Stimulated activated memory B cell treated with anti-CD40 and anti-IgM and Interleukin-4, amounts not matched to agents 10 μg/mL and 1 μg/mL and 100 μg/mL, for 72 hours (primary cell): Measurements from ENCODE around the gene CD160.
"Not testable (repeated sequence)": the region's sequence is repeated elsewhere in the genome, so short reads cannot be mapped to it uniquely, and the experiment has no call there.

Experiments used
- ATAC-seq: fragments of 150-1000 bp; cut with Tn5 transposase; 2 replicates; pipeline ENCODE4 v1.10.0; 2021
- H3K27ac Mint-ChIP-seq: one replicate; pipeline ENCODE4 v1.8.0; 2022; ENCODE audit warnings: mild to moderate bottlenecking, mixed read lengths
- H3K27me3 Mint-ChIP-seq: one replicate; pipeline ENCODE4 v1.8.0; 2022; ENCODE audit warnings: mixed read lengths
- H3K36me3 Mint-ChIP-seq: one replicate; pipeline ENCODE4 v1.8.0; 2022; ENCODE audit warnings: mixed read lengths
- H3K4me1 Mint-ChIP-seq: one replicate; pipeline ENCODE4 v1.8.0; 2022; ENCODE audit warnings: mixed read lengths
- H3K4me3 Mint-ChIP-seq: one replicate; pipeline ENCODE4 v1.8.0; 2022; ENCODE audit warnings: mild to moderate bottlenecking, moderate library complexity, mixed read lengths
- H3K9me3 Mint-ChIP-seq: one replicate; pipeline ENCODE4 v1.8.0; 2022; ENCODE audit warnings: mixed read lengths

Gene CD160

GRCh38 chr1:145729196-145729595 lies 9.9 kb downstream of the CD160 start:
- H3K36me3 Mint-ChIP-seq = peaks cover 6% of the 10 kb centered on the region
- H3K27ac Mint-ChIP-seq = no peak overlapping the region
- H3K9me3 Mint-ChIP-seq = no peaks in the 10 kb centered on the region
- H3K4me3 Mint-ChIP-seq = no peak overlapping the region
- no peak for ATAC-seq
- peaks cover 7% of the 10 kb centered on the region for H3K4me1 Mint-ChIP-seq
- H3K27me3 Mint-ChIP-seq = no peaks in the 10 kb centered on the region

DNA sequence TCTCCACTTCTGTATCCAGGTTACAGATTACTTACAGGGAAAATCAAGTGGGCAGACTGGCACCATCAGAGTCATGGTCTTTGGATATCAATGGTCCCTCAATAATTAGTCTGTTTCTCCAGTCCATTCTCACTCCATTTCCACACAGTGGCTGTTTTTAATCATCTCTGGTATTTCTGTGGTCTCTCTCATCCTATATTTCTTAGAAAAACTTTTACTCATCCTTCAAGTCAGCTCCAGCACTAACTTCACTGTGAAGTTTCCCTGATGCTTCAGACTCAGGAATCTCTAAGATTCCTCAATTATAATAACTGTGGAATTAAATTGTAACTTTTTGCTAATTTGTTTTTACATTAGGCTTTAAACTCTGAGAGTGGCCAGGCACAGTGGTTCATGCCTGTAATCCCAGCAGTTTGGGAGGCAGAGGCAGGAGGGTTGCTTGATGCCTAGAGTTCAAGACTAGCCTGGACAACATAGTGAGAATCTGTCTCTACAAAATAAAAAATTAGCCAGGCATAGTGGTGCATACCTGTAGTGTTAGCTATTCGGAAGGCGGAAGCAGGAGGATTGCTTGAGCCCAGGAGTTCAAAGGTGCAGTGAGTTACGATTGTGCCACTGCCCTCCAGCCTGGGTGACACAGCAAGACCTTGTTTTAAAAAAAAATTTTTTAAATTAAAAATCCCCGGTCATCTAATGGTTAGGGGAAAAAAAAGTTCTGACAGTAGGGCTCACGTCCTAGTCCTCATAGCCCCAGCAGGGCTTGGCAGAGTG lies 10.6 kb downstream of the CD160 start:
- Mint-ChIP-seq H3K27ac (no peak overlapping the region), H3K9me3 (no peaks in the 10 kb centered on the region), H3K4me3 (no peak overlapping the region), H3K4me1 (peaks cover 9% of the 10 kb centered on the region), H3K27me3 (no peaks in the 10 kb centered on the region), H3K36me3 (peaks cover 6% of the 10 kb centered on the region)
- ATAC-seq = no peak

GRCh38 chr1:145730467-145730866 lies 11.2 kb downstream of the CD160 start:
- peaks cover 6% of the 10 kb centered on the region for H3K36me3 Mint-ChIP-seq
- no peaks in the 10 kb centered on the region for H3K9me3 Mint-ChIP-seq
- H3K4me3 Mint-ChIP-seq = no peak overlapping the region
- ATAC-seq = no peak
- no peak overlapping the region for H3K27ac Mint-ChIP-seq
- H3K4me1 Mint-ChIP-seq = peaks cover 9% of the 10 kb centered on the region
- no peaks in the 10 kb centered on the region for H3K27me3 Mint-ChIP-seq

- Mint-ChIP-seq H3K36me3 (peaks cover 6% of the 10 kb centered on the region), H3K27me3 (no peaks in the 10 kb centered on the region), H3K27ac (no peak overlapping the region), H3K9me3 (no peaks in the 10 kb centered on the region), H3K4me3 (no peak overlapping the region), H3K4me1 (peaks cover 9% of the 10 kb centered on the region)
- no peak for ATAC-seq
Measured at GRCh38 chr1:145730900-145731299, 11.6 kb downstream of the CD160 start.

- Mint-ChIP-seq H3K27me3 (no peaks in the 10 kb centered on the region), H3K9me3 (no peaks in the 10 kb centered on the region), H3K36me3 (peaks cover 7% of the 10 kb centered on the region), H3K4me3 (no peak overlapping the region), H3K4me1 (peaks cover 9% of the 10 kb centered on the region), H3K27ac (no peak overlapping the region)
- no peak for ATAC-seq
Measured at GRCh38 chr1:145736191-145736590, 16.9 kb downstream of the CD160 start.

GRCh38 chr1:145740269-145740668 lies 21.0 kb downstream of the CD160 start:
- no peaks in the 10 kb centered on the region for H3K27me3 Mint-ChIP-seq
- H3K36me3 Mint-ChIP-seq = peaks cover 48% of the 10 kb centered on the region
- H3K27ac Mint-ChIP-seq = no peak overlapping the region
- no peaks in the 10 kb centered on the region for H3K4me1 Mint-ChIP-seq
- no peaks in the 10 kb centered on the region for H3K9me3 Mint-ChIP-seq
- ATAC-seq = no peak
- H3K4me3 Mint-ChIP-seq = no peak overlapping the region

DNA sequence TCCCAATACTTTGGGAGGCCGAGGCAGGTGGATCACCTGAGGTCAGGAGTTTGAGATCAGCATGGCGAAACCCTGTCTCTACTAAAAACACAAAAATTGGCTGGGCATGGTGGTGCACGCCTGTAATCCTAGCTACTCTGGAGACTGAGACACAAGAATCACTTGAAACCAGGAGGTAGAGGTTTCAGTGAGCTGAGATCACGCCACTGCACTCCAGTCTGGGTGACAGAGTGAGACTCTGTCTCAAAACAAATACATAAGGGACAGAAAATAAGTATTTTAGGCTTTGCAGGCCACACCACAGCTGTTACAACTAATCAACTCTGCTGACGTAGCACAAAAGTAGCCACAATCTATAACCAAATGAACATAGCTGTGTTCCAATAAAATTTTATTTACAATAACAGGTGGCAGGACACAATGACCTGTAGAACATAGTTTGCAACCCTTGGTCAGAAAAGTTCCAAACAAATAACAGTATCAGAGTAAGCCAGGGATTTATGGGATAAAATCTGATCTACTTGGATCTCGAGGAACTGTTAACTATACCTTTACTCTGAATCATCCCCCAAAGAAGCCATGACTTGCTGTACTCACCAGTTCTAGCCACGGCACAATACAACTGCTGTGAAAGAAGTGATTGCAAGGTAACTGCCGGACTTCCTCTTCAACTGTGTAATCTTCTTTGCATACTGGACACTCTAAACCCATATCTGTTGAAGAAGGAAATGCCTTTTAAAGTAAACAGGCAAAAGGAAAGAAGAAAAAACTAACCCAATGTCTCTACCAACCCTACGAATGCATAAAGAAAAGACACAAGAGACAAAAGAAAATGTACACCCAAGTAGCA lies 28.3 kb downstream of the CD160 start:
- Mint-ChIP-seq H3K27ac (no peak overlapping the region), H3K4me1 (no peaks in the 10 kb centered on the region), H3K4me3 (no peak overlapping the region), H3K27me3 (no peaks in the 10 kb centered on the region), H3K9me3 (no peaks in the 10 kb centered on the region), H3K36me3 (peaks cover 74% of the 10 kb centered on the region)
- no peak for ATAC-seq

GRCh38 chr1:145750426-145750825 lies 31.1 kb downstream of the CD160 start:
- H3K27me3 Mint-ChIP-seq = no peaks in the 10 kb centered on the region
- no peak overlapping the region for H3K4me3 Mint-ChIP-seq
- peaks cover 55% of the 10 kb centered on the region for H3K36me3 Mint-ChIP-seq
- no peaks in the 10 kb centered on the region for H3K9me3 Mint-ChIP-seq
- ATAC-seq = no peak
- no peaks in the 10 kb centered on the region for H3K4me1 Mint-ChIP-seq
- no peak overlapping the region for H3K27ac Mint-ChIP-seq

GRCh38 chr1:145751491-145752037 lies 32.3 kb downstream of the CD160 start:
- ATAC-seq = no peak
- no peaks in the 10 kb centered on the region for H3K9me3 Mint-ChIP-seq
- no peak overlapping the region for H3K27ac Mint-ChIP-seq
- peaks cover 56% of the 10 kb centered on the region for H3K36me3 Mint-ChIP-seq
- H3K4me1 Mint-ChIP-seq = no peaks in the 10 kb centered on the region
- H3K4me3 Mint-ChIP-seq = no peak overlapping the region
- H3K27me3 Mint-ChIP-seq = no peaks in the 10 kb centered on the region

DNA sequence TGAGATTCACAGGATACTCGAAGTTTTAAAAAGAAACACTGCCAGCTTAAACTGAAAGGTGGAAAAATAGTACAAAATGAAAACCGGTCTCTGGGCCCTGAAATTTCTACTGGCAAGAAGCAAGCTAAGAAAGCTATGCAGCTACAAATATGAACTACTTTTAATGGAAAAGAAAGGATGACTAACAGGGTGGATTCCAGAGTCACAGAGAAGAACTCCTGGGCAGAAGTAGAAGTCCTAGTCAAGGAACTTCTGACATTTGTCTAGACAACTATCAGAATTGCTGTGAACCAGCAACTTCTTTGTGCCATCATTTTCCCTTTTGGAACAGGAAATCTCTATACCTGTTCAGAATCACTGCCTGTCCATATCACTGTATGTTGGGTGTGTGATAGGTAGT lies 38.1 kb downstream of the CD160 start:
- Mint-ChIP-seq H3K27ac (no peak overlapping the region), H3K4me3 (no peak overlapping the region), H3K4me1 (no peaks in the 10 kb centered on the region), H3K9me3 (no peaks in the 10 kb centered on the region), H3K36me3 (peaks cover 58% of the 10 kb centered on the region), H3K27me3 (no peaks in the 10 kb centered on the region)
- no peak for ATAC-seq

DNA sequence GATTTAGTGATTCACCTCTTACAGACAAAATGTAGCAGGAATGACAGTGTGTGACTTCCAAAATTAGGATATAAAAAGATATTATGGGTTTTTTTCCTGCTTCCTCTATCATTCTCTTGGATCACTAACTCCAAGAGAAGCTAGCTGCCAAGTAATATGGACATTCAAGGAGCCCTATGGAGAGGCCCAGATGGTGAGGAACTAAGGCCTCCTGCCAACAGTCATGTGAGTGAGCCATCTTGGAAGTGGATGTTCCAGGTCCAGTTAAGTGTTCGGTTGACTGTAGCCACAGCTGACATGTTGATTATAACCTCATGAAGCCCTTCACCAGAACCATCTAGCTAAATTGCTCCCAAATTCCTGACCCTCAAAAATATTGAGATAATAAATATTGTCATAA lies 38.8 kb downstream of the CD160 start:
- peaks cover 65% of the 10 kb centered on the region for H3K36me3 Mint-ChIP-seq
- no peak overlapping the region for H3K4me3 Mint-ChIP-seq
- no peak overlapping the region for H3K27ac Mint-ChIP-seq
- H3K27me3 Mint-ChIP-seq = no peaks in the 10 kb centered on the region
- peaks cover 2% of the 10 kb centered on the region for H3K9me3 Mint-ChIP-seq
- H3K4me1 Mint-ChIP-seq = no peaks in the 10 kb centered on the region
- no peak for ATAC-seq

DNA sequence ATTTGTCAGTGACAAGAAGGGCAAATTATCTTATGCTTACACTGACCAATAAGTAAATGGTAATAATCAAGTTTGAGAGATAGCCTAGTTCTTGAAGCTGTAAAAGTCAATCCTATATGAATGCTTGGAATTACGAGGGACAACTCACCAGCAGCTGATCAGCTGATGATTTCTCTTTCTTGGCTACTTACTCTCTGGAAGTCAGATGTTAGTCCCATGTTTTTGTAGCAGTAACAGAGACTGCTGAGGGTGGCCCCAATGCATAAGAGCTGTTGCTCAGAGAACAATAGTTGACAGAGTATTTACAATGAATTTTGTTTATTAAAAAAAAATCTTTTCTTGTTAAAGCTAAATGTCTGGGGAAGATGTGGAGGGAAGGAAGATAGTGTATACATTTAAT lies 39.3 kb downstream of the CD160 start:
- no peak for ATAC-seq
- H3K27me3 Mint-ChIP-seq = no peaks in the 10 kb centered on the region
- no peak overlapping the region for H3K4me3 Mint-ChIP-seq
- H3K4me1 Mint-ChIP-seq = no peaks in the 10 kb centered on the region
- no peak overlapping the region for H3K27ac Mint-ChIP-seq
- peaks cover 2% of the 10 kb centered on the region for H3K9me3 Mint-ChIP-seq
- peaks cover 68% of the 10 kb centered on the region for H3K36me3 Mint-ChIP-seq

DNA sequence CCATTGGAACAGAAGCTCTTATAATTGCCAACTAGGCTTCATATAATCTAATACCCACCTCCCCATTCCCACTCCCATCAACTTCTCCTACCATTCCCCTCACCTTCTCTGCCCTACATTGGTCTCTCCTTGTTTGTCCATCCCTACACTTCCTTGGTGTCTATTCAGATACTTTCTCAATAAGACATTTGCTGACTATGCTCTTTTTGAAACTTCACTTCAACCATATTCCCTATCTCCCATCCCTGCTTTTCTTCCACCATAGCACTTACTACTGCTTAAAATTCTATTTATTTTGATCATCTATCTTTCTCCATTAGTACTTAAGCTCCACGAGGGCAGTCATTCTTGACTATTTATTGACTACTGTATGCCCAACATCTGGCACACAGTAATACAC lies 40.4 kb downstream of the CD160 start:
- H3K36me3 Mint-ChIP-seq = peaks cover 70% of the 10 kb centered on the region
- no peak overlapping the region for H3K27ac Mint-ChIP-seq
- no peak overlapping the region for H3K4me3 Mint-ChIP-seq

GRCh38 chr1:145760395-145760949 lies 41.2 kb downstream of the CD160 start:
- H3K27ac Mint-ChIP-seq, ATAC-seq, H3K27me3 Mint-ChIP-seq, H3K4me1 Mint-ChIP-seq, H3K9me3 Mint-ChIP-seq, H3K4me3 Mint-ChIP-seq: not testable (repeated sequence)
- peaks cover 66% of the 10 kb centered on the region for H3K36me3 Mint-ChIP-seq

More for the DNA sequence above, 40.4 kb downstream of the CD160 start:
- H3K9me3 Mint-ChIP-seq = peaks cover 2% of the 10 kb centered on the region
- H3K4me1 Mint-ChIP-seq = no peaks in the 10 kb centered on the region
- ATAC-seq = no peak
- H3K27me3 Mint-ChIP-seq = no peaks in the 10 kb centered on the region

DNA sequence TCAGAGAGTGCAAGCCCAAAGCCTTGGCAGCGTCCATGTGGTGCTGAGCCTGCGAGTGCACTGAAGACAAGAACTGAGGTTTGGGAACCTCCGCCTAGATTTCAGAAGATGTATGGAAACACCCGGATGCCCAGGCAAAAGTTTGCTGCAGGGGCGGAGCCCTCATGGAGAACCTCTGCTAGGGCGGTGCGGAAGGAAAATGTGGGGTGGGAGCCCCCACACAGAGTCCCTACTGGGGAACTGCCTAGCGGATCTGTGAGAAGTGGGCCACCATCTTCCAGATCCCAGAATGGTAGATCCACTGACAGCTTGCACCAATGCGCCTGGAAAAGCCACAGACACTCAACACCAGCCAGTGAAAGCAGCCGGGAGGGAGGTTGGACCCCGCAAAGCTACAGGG lies 42.2 kb downstream of the CD160 start:
- H3K27me3 Mint-ChIP-seq, H3K27ac Mint-ChIP-seq, H3K9me3 Mint-ChIP-seq, H3K4me1 Mint-ChIP-seq, H3K4me3 Mint-ChIP-seq, ATAC-seq: not testable (repeated sequence)
- peaks cover 61% of the 10 kb centered on the region for H3K36me3 Mint-ChIP-seq
